Astrocyte (in vitro differentiated cells and primary cell): ENCODE measurements around the gene LMOD3.

Experiments
- CTCF ChIP-seq: IDR thresholded peaks from 2 replicates; pipeline ENCODE4 v1.5.1; 2011; ENCODE audit warnings: low read depth, mild to moderate bottlenecking, inconsistent platforms, low read length, moderate library complexity; ENCODE audit not compliant: insufficient read depth
- EZH2 ChIP-seq: IDR thresholded peaks from 2 replicates; pipeline ENCODE4 v1.6.1; 2012; ENCODE audit warnings: mild to moderate bottlenecking, low read length, inconsistent platforms; ENCODE audit not compliant: insufficient read depth

- no peak for TF ChIP-seq CTCF
- no peak for TF ChIP-seq EZH2
These were observed 4.6 kb upstream of the LMOD3 start for GRCh38 chr3:69126999-69127398.
